ENCODE data around the gene PTGDS.

PTGDS gene

DNA sequence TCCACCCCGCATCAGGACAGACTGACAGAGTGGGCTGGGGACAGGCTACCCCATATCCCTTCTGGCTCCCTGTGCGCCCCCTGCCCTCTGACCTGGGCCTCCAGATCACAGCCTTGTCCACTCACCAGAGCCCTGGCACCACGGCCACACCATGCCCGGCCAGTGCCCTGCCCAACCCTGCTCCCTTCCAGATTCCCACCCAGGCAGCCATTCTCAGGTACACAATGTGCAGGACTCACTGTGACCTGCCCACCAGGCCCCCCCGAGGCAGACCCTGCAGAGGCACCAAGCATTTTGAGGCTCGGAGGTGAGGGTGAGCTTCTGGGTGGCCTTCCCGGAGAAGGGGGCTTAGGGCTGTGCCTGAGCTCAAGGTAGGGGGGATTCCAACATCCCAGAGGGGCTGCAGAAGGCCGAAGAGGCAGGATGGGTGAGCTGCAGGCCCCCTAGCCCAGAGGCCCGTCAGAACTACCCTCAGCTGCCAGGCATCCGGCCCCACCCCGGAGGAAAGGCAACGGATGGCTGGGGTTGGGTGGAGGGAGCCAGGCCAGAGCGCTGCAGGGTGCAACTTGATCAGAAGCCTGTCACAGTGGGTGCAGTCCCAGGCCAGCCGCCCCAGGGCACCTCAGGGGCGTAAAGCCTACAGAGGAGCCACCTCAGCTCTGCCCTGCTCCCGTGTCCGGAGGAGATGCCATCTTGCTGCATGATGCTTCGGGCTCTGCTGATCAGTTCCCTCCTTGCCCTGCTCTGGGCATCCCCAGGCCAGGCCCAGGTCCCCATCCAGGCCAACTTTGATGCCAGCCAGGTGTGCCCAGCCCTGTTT is 5.1 kb downstream of the PTGDS start, which contains the start of gene LCNL1:
LCNL1 (plus strand) TSS at position 762 of the 820 bp plus-strand sequence. CDS start 594 bp downstream, outside the sequence.
- in situ Hi-C loops (cut with HindIII; ENCODE audit: low pct_unique_long_range_greater_than_20kb, low sequenced_read_pairs) = no loop called here
- DNase-seq (ENCODE audit: low read depth in 1 of 2, low spot score in 1 of 2) = no peak

DNA sequence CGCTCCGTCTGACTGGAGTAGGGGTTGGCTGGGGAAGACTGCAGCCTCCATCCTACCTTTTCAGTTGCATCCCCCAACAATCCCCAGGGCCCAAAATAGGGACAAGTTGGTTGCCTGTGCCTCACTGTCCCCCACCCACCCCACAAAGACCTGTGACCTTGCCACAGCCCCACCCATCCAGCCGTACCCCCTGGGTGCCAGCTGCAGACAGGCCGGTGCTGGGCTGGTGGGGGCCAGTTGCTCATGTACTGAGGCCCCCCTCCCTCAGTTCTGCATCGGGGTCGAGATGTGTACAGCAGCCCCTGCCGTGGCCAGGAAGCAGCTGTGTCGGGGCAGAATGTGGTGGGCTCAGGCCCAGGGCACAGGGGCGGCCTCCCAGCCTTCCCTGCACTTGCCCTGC is 5.9 kb downstream of the PTGDS start:
- no peak for TF ChIP-seq JUND (IDR thresholded peaks at IDR 0.05; ENCODE audit: low read depth)
- in situ Hi-C loops (cut with HindIII; ENCODE audit: low pct_unique_long_range_greater_than_20kb, low sequenced_read_pairs) = no loop called here
- no peak for DNase-seq (ENCODE audit: low read depth in 1 of 2, low spot score in 1 of 2)

More for the DNA sequence above, 5.1 kb downstream of the PTGDS start, which contains the start of gene LCNL1:
- no peak for TF ChIP-seq JUND (IDR thresholded peaks at IDR 0.05; ENCODE audit: low read depth)

DNA sequence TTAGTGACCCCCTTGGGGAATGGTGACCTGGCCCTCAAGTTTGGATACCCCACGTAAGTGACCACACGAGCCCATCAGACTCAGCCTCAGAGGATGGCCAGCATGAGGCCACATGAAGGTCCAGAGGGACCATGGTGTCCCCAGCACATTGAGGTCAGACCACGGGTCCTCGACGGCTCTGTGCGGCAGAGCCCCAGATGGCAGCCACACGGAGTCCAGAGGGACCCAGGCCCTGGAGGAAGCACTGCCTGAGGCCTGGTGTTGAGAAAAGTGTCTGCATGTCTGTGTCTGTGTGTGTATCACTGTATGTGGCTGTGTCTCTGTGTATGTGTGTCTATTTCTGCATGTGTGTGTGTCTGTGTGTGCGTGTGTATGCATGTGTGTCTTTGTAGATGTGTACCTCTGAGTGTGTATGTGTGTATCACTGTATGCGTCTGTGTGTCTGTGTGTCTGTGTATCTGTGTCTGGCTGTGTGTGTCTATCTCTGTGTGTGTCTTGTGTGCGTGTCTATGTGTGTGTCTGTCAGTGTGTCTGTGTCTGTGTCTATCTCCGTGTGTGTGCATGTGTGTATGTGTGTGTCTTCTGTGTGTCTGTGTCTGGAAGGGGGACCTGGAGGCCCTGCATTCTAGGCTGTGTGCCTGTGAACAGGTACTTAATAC is 6.5 kb downstream of the PTGDS start:
- DNase-seq (ENCODE audit: low read depth in 1 of 2, low spot score in 1 of 2) = no peak
- TF ChIP-seq JUND (IDR thresholded peaks at IDR 0.05; ENCODE audit: low read depth) = no peak
- in situ Hi-C loops (cut with HindIII; ENCODE audit: low pct_unique_long_range_greater_than_20kb, low sequenced_read_pairs) = no loop called here

DNA sequence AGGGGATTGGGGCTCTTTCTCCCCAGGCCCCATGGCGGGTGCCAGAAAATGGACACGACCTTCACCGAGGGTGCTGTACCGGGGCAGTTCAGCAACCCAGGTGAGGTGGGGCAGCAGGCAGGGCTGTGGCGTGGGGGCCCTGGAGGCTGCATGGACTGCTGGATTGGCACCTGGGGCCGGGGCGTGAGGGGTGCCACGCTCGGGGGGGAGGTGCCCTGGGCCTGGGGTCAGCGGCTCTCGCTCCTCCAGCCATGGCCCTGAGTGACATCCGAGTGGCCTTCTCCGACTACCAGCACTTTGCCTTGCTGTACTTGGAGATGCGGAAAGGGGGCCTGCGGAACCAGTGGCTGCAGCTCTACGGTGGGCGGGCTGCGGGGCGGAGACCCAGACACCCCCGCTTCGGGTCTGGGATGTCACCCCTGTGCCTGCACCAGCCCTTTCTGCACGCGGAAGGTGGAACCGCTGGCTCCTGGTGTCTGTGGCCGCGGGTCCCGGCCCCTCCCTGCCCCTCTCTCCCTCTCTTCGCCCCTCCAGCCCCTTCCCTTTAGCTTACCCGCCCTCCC is 7.2 kb downstream of the PTGDS start:
- DNase-seq (ENCODE audit: low read depth in 1 of 2, low spot score in 1 of 2) = no peak
- in situ Hi-C loops (cut with HindIII; ENCODE audit: low pct_unique_long_range_greater_than_20kb, low sequenced_read_pairs) = no loop called here
- no peak for TF ChIP-seq JUND (IDR thresholded peaks at IDR 0.05; ENCODE audit: low read depth)

DNA sequence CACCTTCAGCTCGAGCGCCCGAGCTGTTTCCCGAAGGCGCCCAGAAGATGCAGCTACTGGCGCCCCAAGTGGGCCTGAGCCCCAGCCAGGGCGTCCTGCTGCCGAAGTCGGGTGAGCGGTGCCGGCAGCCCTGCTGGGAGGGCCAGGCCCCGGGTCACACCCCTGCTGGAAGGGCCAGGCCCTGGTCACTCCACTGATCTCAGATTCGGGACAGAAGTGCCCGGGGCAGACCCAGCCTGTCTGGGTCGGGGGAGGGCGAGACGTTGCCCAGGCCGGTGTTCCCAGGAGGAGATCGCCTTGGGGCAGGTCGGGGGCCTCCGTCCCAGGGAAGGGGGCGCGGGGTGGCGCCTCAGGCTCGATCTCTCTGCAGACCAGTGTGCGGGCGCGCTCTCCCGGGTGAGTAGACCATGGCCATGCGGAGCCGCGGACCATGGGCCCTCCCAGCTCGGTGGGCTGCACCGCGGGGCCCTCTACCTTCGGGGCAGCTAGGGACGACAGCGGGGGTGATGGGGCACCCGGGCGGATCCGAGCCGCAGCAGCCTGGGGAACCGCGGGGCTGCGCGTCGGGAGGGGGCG is 7.8 kb downstream of the PTGDS start:
- no peak for TF ChIP-seq JUND (IDR thresholded peaks at IDR 0.05; ENCODE audit: low read depth)
- in situ Hi-C loops (cut with HindIII; ENCODE audit: low pct_unique_long_range_greater_than_20kb, low sequenced_read_pairs) = no loop called here
- no peak for DNase-seq (ENCODE audit: low read depth in 1 of 2, low spot score in 1 of 2)

DNA sequence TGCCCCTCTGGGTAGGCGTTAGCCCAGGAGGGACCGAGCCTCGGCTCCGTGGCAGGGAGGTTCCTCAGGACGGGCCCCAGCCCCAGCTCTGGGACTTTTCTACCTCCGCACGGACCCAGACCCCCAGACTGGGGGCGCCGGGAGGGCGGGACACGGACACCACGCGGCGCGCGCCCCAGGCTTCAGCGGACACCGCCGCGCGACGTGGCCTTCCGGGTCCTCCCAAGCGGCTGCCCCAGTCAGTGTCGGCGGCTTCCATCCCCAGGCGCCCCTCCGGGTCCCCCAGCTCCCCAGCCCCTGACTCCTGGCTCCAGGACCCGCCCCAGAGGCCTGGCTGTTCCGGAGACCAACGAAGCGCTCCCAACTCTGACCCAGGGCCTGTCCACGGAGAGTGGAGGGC is 8.5 kb downstream of the PTGDS start:
- in situ Hi-C loops (cut with HindIII; ENCODE audit: low pct_unique_long_range_greater_than_20kb, low sequenced_read_pairs) = no loop called here
- DNase-seq (ENCODE audit: low read depth in 1 of 2, low spot score in 1 of 2) = no peak
- no peak for TF ChIP-seq JUND (IDR thresholded peaks at IDR 0.05; ENCODE audit: low read depth)

DNA sequence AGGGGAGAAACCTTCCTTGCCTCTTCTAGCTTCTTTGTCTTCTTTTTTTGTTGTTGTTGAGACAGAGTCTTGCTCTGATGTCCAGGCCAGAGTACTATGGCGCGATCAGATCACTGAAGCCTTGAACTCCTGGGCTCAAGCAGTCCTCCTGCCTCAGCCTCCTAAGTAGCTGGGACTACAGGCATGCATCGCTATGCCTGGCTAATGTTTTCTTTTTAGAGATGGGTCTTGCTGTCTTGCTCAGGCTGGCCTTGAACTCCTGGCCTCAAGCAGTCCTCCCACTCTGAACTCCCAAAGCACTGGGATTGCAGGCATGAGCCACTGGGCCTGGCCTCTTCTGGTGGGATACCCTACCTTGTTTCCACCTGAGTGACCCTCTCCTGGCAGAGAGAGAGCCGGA is 11.6 kb downstream of the PTGDS start:
- in situ Hi-C loops (cut with HindIII; ENCODE audit: low pct_unique_long_range_greater_than_20kb, low sequenced_read_pairs) = no loop called here
- no peak for TF ChIP-seq JUND (IDR thresholded peaks at IDR 0.05; ENCODE audit: low read depth)
- DNase-seq (ENCODE audit: low read depth in 1 of 2, low spot score in 1 of 2) = no peak

DNA sequence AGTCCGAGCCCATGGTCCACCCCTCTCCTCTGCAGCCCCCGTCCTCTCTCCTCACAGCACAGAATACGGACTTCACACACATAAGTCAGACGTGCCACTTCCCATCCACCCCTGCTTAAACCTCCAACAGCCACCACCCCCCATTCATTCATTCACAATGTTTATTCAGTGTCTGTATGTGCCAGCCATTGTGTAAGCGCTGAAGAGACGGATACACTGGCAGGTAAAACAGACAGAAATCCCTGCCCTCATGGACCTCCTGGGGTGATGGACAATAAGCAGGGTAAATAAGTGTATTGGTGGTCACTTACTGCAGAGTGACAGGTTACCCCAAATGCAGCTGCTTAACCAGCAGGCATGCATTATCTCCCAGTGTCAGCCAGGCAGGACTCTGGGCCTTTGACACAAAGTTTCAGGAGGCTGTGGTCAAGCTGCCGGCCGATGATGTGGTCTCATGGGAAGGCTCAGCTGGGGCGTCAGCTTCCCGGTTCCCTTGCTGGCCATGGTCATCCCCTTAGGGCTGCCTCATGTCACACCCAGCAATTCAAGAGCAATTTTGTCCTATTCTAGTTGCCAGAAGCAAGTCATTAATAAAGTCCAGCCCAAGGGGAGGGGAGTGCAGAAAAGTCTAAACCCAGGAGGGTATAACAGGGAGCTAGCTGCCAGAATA is 13.1 kb downstream of the PTGDS start:
- in situ Hi-C loops (cut with HindIII; ENCODE audit: low pct_unique_long_range_greater_than_20kb, low sequenced_read_pairs) = no loop called here
- DNase-seq (ENCODE audit: low read depth in 1 of 2, low spot score in 1 of 2) = no peak
- no peak for TF ChIP-seq JUND (IDR thresholded peaks at IDR 0.05; ENCODE audit: low read depth)

DNA sequence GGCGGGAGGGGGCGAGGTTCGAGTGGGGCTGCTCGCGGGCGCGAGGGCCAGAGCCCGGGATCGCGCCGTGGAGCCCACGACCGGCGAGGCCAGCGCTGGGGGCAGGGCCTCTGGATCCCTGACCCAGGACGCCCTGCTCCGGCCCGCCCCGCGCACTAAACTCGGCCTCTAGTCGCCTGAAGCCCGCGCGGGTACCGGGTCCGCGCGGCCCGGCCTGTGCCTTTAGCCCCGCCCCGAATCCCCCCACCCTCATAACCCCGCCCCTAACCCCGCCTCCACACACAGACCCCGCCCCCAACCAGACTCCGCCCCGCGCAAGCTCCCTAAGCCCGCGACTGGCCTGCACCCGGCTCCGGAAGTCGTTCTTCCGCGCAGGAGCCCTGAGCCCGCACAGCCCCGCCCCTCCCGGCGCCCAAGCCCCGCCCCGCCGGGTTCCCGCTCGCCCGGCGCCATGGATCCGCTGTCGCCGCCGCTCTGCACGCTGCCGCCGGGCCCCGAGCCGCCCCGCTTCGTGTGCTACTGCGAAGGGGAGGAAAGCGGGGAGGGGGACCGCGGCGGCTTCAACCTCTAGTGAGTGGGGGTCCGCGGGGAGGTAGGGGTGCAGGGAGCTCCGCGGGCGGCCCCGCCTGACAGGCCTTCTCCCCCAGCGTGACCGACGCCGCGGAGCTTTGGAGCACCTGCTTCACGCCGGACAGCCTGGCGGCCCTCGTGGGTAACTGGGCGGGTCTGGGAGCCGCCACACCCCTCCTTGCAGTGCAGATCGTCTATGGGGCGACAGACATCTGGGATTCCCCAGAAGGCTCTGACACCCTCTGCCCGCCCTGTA is 14.9 kb downstream of the PTGDS start, which contains the start of gene PAXX:
PAXX (plus strand) TSS at position 430 of the 826 bp plus-strand sequence; CDS start at position 452, 22 bp downstream.
- DNase-seq (ENCODE audit: low read depth in 1 of 2, low spot score in 1 of 2) = peak; percentile 96 to 98
- TF ChIP-seq JUND (IDR thresholded peaks at IDR 0.05; ENCODE audit: low read depth) = no peak
- in situ Hi-C loops (cut with HindIII; ENCODE audit: low pct_unique_long_range_greater_than_20kb, low sequenced_read_pairs) = no loop called here

DNA sequence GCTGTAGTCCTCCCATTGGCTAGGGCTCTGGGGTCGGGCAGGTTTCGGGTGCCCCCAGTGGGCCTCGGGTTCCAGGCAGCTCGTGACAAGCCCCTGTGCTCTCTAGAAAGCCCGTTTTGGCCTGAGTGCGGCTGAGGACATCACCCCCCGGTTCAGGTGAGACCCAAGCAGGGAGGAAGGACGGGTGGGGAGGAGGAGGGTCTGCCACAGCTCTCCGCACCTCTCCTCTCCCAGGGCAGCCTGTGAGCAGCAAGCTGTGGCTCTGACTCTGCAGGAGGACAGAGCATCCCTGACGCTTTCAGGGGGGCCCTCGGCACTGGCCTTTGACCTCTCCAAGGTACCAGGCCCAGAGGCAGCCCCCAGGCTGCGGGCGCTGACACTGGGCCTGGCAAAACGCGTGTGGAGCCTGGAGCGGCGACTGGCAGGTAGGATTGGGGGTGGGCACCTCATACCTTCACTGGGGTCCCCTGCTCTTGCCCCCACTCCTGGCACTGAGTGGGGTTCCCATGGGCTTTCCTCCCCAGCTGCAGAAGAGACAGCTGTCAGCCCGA is 15.6 kb downstream of the PTGDS start:
- in situ Hi-C loops (cut with HindIII; ENCODE audit: low pct_unique_long_range_greater_than_20kb, low sequenced_read_pairs) = no loop called here

DNA sequence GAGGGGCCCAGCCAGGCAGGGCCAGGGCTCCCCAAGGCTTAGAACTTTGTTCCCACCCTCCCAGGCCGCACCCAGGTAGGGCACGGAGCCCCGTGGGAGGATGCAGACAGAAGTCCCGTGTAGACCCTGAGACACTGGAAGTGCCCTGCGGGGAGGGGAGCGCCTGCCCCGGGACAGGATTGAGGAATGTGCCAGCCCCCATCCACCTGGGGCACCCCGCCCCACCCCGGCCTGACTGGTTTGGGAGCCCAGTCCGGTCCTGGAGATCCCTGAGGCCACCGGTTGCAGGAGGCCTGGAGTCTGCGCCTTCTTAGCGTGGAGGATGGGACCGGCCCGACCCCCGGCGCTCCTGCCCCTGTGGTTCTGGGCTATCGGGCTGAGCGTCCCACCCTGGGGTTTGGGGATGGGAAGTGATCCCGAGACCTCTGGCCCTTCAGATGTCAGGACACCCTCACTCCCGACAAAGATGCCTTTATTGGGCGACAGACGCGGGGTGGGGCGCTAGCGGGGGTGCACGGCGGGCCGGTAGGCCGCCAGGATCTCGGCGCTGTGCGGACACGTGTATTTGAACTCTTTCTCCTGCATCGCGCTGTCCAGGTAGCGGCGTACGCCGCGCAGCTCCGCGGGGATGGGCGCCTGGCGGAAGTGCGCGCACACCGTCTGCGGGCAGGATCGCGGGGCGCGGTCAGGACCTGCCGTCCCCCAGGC is 17.0 kb downstream of the PTGDS start:
- peak; percentile 85 to 91 for DNase-seq (ENCODE audit: low read depth in 1 of 2, low spot score in 1 of 2)
- in situ Hi-C loops (cut with HindIII; ENCODE audit: low pct_unique_long_range_greater_than_20kb, low sequenced_read_pairs) = no loop called here
- no peak for TF ChIP-seq JUND (IDR thresholded peaks at IDR 0.05; ENCODE audit: low read depth)

More for the DNA sequence above, 15.6 kb downstream of the PTGDS start:
- DNase-seq (ENCODE audit: low read depth in 1 of 2, low spot score in 1 of 2) = no peak
- TF ChIP-seq JUND (IDR thresholded peaks at IDR 0.05; ENCODE audit: low read depth) = no peak

Data from T47D (cell line).